ENCODE measurements around the gene HOXD11. TPM values are rescaled to one million over a fixed set of nuclear protein-coding genes. Genes with fewer than 3 reads are reported as not detected.
A peak's percentile ranks its signal among the peaks of the same experiment; 100 is the strongest.

The HOXD11 gene
- total RNA-seq, 1 experiment from 2014 or later: not detected

GRCh38 chr2:176067589-176068418 is 39.3 kb upstream of the HOXD11 start:
- Mint-ChIP-seq H3K9me3 (no peaks in the 10 kb centered on the region), H3K4me1 (peaks cover 26% of the 10 kb centered on the region), H3K27ac (no peak overlapping the region), H3K36me3 (no peaks in the 10 kb centered on the region), H3K27me3 (ENCODE audit: low read depth) (peaks cover 97% of the 10 kb centered on the region), H3K4me3 (peak overlapping the region; percentile 54)
- ATAC-seq: no peak; the same call in 1 of the 2 replicates
- no peak for DNase-seq (ENCODE audit: low spot score)
- TF ChIP-seq, protein P1, sequence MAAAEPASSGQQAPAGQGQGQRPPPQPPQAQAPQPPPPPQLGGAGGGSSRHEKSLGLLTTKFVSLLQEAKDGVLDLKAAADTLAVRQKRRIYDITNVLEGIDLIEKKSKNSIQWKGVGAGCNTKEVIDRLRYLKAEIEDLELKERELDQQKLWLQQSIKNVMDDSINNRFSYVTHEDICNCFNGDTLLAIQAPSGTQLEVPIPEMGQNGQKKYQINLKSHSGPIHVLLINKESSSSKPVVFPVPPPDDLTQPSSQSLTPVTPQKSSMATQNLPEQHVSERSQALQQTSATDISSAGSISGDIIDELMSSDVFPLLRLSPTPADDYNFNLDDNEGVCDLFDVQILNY (CRISPR knock-in tag; IDR thresholded peaks at IDR 0.05): no peak
- TF ChIP-seq JAZF1 (CRISPR knock-in tag; IDR thresholded peaks at IDR 0.05) (no peak), ZBTB43 (CRISPR knock-in tag; IDR thresholded peaks at IDR 0.05) (no peak), ZNF396 (CRISPR knock-in tag; IDR thresholded peaks at IDR 0.05; ENCODE audit: borderline replicate concordance) (no peak), SOX15 (CRISPR knock-in tag; IDR thresholded peaks at IDR 0.05) (no peak), ETV6 (CRISPR knock-in tag; IDR thresholded peaks at IDR 0.05) (no peak), ZNF532 (CRISPR knock-in tag; IDR thresholded peaks at IDR 0.05; ENCODE audit: borderline replicate concordance) (no peak), MYBL2 (CRISPR knock-in tag; IDR thresholded peaks at IDR 0.05) (no peak), ZNF263 (CRISPR knock-in tag; IDR thresholded peaks at IDR 0.05; ENCODE audit: low read depth) (no peak), NFE2L1 (CRISPR knock-in tag; IDR thresholded peaks at IDR 0.05) (no peak), IRF2 (CRISPR knock-in tag; IDR thresholded peaks at IDR 0.05; ENCODE audit: borderline replicate concordance, low read depth) (no peak), GABPB1 (CRISPR knock-in tag; IDR thresholded peaks at IDR 0.05) (no peak), MLX (CRISPR knock-in tag; IDR thresholded peaks at IDR 0.05) (no peak)
- TF ChIP-seq, protein P2, sequence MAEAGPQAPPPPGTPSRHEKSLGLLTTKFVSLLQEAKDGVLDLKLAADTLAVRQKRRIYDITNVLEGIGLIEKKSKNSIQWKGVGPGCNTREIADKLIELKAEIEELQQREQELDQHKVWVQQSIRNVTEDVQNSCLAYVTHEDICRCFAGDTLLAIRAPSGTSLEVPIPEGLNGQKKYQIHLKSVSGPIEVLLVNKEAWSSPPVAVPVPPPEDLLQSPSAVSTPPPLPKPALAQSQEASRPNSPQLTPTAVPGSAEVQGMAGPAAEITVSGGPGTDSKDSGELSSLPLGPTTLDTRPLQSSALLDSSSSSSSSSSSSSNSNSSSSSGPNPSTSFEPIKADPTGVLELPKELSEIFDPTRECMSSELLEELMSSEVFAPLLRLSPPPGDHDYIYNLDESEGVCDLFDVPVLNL (CRISPR knock-in tag; IDR thresholded peaks at IDR 0.05; ENCODE audit: borderline replicate concordance, low read depth): no peak
- TF ChIP-seq, protein P3, sequence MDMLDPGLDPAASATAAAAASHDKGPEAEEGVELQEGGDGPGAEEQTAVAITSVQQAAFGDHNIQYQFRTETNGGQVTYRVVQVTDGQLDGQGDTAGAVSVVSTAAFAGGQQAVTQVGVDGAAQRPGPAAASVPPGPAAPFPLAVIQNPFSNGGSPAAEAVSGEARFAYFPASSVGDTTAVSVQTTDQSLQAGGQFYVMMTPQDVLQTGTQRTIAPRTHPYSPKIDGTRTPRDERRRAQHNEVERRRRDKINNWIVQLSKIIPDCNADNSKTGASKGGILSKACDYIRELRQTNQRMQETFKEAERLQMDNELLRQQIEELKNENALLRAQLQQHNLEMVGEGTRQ (CRISPR knock-in tag; IDR thresholded peaks at IDR 0.05): no peak
- CTCF ChIA-PET: interaction anchor here (0.9 kb wide), 1 partner anchor 30 kb away, joined by 3 read pairs; no protein-coding TSS in a partner anchor
- POLR2A ChIA-PET: no interaction called here

Measured in WTC11 (cell line).